HG03575 (cell line): ENCODE results near the gene SLC15A2.
"Not testable (repeated sequence)": the region's sequence is repeated elsewhere in the genome, so short reads cannot be mapped to it uniquely, and the experiment has no call there.

ENCODE experiments used
- ATAC-seq: cut with Tn5 transposase; IDR thresholded peaks from one replicate; pipeline ENCODE4 v1.9.1; 2021; ENCODE audit not compliant: unreplicated experiment, insufficient number of reproducible peaks, low FRiP score; ENCODE audit errors: extremely low read depth

The SLC15A2 gene

DNA sequence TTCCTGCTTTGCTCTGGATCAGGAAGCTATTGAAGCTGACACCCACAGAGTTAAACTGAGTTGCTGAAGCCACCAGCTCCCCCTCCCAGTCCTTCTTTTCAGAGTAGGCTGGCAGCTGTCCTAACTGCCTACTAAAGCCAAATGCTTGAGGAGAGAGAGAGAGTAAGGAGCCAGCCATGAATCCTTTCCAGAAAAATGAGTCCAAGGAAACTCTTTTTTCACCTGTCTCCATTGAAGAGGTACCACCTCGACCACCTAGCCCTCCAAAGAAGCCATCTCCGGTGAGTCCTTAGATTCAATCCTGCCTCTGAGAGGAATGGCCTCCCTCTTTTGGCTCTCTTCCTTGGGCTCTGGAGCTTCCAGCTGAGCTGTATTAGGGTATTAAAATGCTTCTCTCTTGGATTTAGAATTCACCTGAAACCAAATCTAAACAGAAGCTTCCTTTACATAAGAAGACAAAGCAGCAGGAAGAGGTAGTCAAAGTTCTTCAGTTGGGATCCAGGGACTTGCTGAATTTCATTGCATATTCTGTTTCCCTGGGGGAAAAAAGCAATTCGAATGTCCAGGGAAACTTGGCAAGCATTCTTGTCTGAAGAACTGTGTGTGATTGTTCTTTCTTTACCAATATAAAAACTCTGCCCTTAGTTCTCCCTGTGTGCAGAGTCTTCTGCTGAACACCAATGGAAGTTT, at the start of gene SLC15A2:
Gene SLC15A2, plus strand, starts transcription at position 101 of the 690 bp plus-strand sequence. Its CDS starts 76 bp downstream, at position 177.
- ATAC-seq, result no peak

DNA sequence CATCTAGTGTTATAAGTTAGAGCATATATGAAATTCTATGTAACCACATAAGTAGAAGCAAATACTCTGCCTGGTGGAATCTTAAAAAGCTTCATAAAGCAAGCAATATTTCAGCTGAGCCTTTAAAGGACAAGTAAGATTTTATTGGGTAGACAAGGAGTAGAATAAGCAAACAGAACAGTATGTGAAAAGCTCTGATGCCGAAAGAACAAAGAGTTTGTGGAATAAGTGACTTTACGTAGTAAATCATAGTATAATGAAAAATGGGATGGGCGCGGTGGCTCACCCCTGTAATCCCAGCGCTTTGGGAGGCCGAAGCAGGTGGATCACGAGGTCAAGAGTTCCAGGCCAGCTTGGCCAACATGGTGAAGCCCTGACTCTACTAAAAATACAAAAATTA, 49.3 kb upstream of the SLC15A2 start:
- ATAC-seq, result no peak

DNA sequence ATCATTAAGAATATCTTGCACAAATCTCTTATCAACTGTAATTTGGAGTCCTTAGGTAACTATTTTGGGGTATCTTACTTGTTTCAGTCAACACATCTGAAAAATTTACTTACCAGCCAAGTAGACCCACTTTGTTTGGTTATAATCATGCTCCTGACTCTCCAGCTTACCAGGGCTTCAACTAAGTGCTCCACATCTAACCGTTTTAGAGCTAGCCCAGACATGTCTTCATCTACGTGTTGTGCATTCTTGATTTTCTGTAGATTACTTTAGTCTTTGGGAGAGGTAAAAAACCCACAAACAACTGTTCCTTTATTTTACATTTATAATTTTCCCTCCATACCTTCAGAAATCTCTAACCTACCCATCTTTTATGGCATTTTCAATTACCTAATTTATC, 41.9 kb upstream of the SLC15A2 start:
- no peak for ATAC-seq

DNA sequence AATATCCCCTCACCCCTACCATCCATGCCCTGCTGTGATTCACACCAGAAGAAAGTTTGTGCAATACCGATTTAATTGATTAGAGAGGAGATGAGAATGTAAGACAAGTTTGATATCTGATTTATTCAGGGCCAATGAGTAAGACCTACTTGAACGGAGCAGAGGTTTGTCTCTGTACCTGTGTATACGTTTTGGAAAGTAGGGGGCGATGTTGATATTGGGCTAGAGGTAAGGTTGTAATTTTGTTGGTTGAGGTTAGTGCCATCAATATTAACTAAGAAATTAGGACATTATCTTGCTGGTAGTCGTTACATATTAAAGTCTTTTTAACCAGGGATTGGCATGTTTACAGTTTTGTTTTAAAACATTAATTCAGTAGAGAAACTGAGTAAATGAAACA, 38.6 kb upstream of the SLC15A2 start:
- no peak for ATAC-seq

DNA sequence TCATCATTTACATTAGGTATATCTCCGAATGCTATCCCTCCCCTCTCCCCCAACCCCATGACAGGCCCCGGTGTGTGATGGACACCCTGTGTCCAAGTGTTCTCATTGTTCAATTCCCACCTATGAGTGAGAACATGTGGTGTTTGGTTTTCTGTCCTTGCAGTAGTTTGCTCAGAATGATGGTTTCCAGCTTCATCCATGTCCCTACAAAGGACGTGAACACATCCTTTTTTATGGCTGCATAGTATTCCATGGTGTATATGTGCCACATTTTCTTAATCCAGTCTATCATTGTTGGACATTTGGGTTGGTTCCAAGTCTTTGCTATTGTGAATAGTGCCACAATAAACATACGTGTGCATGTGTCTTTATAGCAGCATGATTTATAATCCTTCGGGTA, 36.4 kb upstream of the SLC15A2 start:
- not testable (repeated sequence) for ATAC-seq

GRCh38 chr3:121863247-121863646, 31.0 kb upstream of the SLC15A2 start:
- not testable (repeated sequence) for ATAC-seq

GRCh38 chr3:121863801-121864200, 30.4 kb upstream of the SLC15A2 start:
- ATAC-seq, result no peak

DNA sequence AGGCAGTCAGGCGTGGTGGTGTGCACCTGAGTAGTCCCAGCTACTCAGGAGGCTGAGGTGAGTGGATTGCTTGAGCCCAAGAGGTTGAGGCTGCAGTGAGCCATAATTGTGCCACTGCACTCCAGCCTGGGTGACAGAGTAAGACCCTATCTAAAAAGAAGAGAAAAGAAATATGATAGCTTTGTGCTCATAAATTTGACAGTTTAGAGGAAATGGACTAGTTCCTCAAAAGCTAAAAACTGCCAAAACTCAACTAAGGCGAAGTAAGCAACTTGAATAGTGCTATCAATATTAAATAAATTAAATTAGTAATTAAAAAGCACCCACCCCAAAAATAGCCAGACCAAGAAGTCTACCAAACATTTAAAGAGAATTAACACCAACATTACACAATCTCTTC, 24.5 kb upstream of the SLC15A2 start:
- no peak for ATAC-seq

- no peak for ATAC-seq
Measured at GRCh38 chr3:121870717-121871116, 23.5 kb upstream of the SLC15A2 start.

DNA sequence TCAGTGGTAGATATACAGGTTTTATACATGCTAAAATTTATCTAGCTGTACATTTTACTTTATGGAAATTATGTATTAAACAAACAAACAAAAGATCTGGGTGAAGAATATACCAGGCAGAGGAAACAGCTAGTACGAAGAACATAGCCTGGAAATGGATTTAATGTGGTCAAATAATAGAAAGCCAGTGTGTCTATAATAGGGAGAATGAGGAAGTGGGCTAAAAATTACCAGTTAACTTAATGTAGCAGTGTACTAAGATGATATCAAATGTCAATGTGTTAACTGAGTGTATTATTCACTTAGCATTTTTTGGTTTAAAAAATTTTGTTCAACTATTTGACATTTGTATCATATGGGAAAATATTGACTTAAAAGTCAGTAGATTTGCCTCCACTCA, 22.8 kb upstream of the SLC15A2 start:
- ATAC-seq, result no peak

GRCh38 chr3:121878411-121878810, 15.8 kb upstream of the SLC15A2 start:
- no peak for ATAC-seq

DNA sequence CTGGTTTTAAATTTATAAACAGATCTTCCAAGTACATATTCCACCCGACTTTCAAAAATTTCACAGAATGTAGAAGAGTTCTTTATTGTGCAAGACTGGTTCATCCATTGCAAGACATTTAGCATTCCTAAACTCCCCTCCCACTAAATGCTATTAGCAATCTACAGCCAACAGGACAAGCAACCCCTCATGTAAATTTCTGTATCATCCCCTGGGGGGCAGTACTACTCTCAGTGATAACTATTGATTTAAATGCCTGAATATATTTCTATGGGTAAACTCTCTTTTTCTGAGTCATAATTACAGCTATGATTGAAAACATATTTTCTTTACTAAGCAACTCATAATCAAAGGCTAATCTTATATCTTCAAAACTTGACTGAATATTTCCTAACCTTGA, 10.7 kb upstream of the SLC15A2 start:
- ATAC-seq, result no peak

GRCh38 chr3:121885386-121885785, 8.8 kb upstream of the SLC15A2 start:
- no peak for ATAC-seq

- ATAC-seq, result no peak
Measured at GRCh38 chr3:121895121-121895520, 920 bp downstream of the SLC15A2 start.

DNA sequence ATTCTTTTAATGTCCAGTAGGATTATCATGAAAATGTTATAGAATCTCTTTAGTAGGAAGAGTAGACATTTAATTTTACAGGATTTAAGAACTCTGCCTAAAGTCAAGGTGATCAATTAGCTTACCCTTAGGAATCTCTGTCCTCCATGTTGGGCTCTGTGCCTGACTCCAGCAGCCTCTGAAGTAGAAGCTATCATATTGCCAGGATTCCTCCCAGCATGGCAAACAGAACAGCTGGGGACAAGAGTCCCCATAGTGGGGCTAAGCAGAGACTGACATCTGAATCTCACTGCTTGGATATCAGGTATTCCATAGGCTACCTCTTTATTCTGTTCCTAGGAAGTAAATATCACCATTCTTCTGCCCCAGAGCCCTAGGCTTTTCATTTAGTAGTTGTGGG, 1.5 kb downstream of the SLC15A2 start:
- no peak for ATAC-seq

DNA sequence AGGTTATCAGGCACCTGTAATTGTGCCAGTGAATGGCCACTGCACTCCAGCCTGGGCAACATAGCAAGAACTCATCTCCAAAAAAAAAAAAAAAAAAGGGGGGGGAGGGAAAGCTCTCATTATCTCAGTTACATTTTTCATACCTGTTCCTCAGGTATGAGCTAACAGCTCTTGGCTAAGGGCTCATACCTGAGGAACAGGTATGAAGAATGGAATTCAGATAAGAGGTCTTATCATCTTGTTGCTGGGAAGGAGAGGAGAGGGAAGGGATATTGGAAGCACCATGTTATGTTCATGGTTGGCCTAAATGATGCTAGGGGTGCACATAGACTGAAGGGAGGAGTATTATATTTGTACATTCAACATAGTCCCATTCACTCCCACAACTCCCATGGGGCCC, 2.6 kb downstream of the SLC15A2 start:
- no peak for ATAC-seq

DNA sequence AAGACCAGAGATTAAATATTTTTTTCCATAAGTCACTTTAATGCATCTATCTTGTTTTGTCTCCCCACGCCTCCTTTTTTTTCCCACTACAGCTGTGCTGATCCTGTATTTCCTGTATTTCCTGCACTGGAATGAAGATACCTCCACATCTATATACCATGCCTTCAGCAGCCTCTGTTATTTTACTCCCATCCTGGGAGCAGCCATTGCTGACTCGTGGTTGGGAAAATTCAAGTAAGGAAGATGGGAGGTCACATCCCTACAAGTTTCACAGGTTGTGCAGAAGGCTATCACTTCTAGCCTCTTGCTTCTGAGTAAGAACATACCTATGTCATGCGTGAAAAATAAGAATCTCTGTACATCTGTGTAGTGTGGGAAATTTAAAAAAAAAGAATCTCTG, 3.1 kb downstream of the SLC15A2 start:
- ATAC-seq, result no peak

GRCh38 chr3:121913305-121913990, 19.2 kb downstream of the SLC15A2 start:
- ATAC-seq, result no peak

DNA sequence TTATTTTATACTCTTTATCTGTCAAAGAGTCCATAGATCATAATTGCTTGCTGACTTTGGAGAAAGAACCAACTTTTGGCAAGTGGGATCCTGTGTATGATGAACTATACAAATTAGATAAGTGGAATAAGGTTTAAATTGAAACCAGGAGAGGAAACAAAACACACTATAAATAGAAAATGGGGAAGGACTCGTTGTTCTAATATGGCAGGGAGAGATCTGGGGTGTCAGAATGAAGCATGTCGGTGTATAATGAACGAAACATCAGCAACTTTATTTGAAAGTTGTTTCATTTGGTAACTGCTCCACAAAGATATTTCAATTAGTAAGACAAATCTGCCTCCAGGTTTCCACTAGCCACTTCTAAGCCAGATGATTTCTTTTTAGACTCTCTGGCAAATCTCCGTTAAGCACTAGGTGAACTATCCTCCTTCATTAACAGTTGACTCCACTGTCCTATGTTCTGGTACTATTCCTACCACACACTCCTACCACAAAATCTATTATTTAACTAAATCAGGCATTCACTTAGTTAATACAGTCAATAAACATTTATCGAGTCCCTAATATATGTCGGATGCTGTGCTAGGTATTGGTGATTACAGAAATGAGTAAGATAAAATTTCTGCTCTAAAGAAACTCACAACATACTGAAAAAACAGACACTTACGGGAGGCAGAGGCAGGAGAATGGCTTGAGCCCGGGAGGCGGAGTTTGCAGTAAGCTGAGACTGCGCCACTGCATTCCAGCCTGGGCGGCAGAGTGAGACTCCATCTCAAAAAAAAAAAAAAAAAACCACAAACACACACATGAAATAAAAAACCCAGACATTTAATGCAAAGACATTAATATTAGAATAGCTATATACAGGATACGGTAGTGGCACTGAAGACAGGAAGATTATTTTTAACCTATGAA, 20.1 kb downstream of the SLC15A2 start:
- ATAC-seq, result no peak

DNA sequence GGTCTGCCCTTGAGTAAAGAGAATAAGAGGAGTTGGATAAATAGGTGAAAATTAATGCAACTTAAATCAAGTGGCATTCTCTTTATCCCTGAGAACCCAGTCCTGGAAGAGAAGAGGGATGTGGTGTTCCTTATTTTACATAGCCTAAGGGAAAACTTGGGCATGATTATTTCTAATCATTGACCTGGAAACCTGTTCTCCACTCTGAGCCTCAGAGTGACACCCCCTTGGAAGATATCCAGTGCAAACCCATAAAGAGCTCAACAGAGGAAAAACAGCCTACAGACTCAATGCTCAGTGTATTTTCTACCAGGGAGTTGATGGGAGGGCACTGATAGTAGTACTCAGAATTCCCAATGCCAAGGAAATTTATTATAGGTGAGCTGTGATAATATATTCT, 22.0 kb downstream of the SLC15A2 start:
- no peak for ATAC-seq
